HG02973 (cell line): ENCODE measurements around the gene NPAT.
"Not testable (repeated sequence)": the region's sequence is repeated elsewhere in the genome, so short reads cannot be mapped to it uniquely, and the experiment has no call there.

ENCODE experiments used
- ATAC-seq: cut with Tn5 transposase; IDR thresholded peaks from one replicate; pipeline ENCODE4 v1.9.1; 2021; ENCODE audit warnings: moderate library complexity; ENCODE audit not compliant: unreplicated experiment

NPAT gene

GRCh38 chr11:108220721-108221336 lies 1.6 kb downstream of the NPAT start:
- ATAC-seq: no peak

- no peak for ATAC-seq
Observed at GRCh38 chr11:108218912-108219783, 3.3 kb downstream of the NPAT start.

DNA sequence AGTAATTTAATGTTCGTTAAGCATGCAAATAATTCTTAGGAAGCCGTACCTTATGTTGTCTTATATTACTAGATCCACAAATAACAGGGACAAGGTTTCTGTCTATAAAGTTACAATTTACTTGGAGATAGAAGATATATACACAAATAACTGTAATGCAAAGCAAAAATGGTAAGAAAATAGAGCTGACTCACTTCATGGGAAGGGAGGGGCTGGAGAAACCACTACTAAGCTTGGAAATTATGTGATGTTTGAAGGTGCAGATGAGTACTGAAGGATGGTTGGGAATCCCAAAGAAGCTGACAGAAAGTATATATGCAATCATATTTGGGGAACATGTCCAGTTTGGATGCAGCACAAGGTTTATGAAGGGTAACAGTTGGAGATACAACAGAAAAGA lies 4.0 kb downstream of the NPAT start:
- ATAC-seq: no peak

- no peak for ATAC-seq
Observed at GRCh38 chr11:108216988-108217387, 5.5 kb downstream of the NPAT start.

DNA sequence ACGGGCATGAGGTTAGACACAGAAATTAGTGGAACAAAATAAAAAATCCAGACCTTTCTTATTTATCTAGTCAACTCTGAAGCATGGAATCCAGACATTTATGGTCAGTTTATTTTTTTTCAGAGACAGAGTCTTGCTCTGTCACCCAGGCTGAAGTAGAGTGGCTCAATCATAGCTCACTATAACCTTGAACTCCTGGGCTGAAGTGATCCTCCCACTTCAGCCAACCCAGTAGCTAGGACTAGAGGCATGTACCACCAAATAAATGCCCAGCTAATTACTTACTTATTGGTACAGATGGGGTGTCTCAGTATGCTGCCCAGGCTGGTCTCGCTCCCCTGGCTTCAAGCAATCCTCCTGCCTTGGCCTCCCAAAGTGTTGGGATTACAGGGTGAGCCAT lies 8.7 kb downstream of the NPAT start:
- ATAC-seq: no peak

GRCh38 chr11:108210441-108210840 lies 12.0 kb downstream of the NPAT start:
- ATAC-seq: no peak

GRCh38 chr11:108207683-108208060 lies 14.8 kb downstream of the NPAT start:
- ATAC-seq: no peak

DNA sequence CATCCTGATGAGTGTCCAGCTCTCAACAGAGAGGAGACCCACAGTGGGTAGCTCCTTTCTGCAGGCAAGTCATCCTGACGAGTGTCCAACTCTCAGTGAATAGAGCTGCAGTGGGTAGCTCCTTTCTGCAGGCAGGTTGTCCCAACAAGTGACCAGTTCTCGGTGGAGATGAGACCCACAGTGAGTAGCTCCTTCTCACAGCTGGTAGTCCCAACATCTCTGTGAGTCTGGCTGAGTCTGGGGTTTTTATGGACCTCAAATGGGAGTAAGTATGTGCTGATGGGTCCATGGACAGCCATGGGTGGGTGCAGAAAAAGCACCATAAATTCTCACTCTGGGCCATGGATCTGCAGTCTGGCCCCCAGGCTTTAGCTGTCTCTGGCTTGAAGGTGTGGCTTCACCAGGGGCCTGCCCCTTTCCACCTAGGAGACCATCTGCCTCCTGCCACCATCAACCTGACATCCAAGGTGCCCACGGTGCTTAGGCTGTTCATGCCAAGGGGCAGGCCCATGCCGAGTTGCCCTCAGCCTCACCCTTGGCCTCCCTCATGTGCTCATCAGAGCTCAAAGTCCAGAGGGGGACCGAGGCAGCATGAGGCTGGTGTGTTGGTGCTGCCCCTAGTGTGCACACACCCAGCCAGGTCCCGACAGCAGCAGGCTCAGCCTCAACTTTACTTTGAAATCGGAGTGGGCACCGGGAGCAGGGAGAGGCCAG lies 15.3 kb downstream of the NPAT start:
- no peak for ATAC-seq

DNA sequence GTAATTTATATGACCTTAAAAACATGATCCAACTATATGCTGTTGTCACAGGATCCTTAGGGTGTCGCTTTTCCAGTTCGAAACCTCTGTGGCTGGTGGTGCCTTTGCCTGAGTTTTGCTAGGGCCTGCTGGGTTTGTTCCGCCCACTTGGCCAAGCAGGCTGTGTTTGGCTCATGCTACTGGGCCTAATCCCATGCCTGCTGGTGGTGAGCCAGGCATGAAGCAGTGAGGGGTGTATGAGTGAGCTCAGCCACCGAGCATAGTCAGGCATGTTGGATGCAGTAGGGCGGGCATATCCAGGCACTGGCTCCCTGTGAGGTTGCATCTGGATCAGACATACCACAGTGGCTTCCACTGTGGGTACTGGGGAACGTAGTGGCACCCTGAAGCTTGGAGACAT lies 16.3 kb downstream of the NPAT start:
- no peak for ATAC-seq

DNA sequence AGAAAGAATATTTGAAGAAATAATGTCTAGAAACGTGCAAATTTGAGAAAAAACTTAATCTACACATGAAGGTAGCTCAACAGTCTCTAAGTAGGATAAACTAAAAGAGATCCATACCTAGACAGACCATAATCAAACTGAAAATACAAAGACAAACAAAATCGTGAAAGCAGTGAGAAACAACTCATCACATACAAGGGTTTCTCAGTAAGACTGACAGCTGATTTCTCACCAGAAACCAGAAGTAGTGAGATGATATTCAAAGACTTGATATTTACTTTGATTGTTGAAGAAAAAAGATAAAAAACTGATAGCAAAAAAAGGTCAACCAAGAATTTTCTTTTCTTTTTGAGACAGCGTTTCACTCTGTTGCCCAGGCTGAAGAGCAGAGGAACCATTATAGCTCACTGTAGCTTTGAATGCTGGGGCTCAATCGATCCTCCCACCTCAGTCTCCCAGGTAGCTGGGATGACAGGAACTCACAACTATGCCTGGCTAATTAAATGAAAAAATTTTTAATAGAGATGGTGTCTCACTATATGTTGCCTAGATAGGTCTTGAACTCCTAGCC lies 17.4 kb downstream of the NPAT start:
- ATAC-seq: no peak

DNA sequence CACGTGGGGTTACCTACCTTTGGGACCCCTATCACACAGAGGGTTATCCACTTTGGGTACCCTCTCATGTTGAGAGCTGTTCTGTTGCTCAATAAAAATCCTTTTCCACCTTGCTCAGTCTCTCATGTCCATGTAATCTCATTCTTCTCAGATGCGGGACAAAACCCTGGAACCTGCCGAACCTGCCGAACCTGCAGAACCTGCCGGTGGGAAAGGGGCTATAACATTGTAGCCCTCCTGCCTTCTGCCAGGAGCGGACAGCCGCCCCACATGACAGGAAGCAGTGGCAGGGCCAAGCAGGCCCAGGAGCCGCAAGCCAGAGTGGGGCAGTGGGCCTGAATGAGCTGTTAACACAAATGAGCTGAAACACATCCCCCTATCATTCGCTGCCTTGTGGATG lies 18.1 kb downstream of the NPAT start:
- no peak for ATAC-seq

DNA sequence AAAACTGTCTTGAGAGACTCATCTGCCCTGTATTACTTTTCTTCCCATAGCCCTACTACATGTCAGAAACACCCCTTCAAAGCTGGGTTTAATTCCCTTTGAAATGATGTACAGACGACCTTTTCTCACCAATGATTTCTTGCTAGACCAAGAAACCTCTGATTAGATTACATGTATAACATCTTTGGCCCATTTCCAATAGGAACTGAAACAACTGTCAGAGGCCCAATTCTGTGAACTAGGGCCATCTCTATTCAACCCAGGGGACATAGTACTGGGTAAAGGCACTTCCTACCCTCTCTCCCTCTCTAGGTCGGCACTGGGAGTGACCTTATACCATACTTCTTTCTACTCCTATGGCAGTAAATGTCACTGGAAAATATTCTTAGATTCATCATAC lies 19.4 kb downstream of the NPAT start:
- ATAC-seq: no peak

- ATAC-seq: peak; percentile 69
Observed at GRCh38 chr11:108199446-108200321, 22.8 kb downstream of the NPAT start.

- ATAC-seq: no peak
Observed at GRCh38 chr11:108198833-108199232, 23.6 kb downstream of the NPAT start.

GRCh38 chr11:108197351-108197750 lies 25.1 kb downstream of the NPAT start:
- ATAC-seq: no peak

GRCh38 chr11:108196901-108197300 lies 25.5 kb downstream of the NPAT start:
- no peak for ATAC-seq

- ATAC-seq: no peak
Observed at GRCh38 chr11:108193725-108194124, 28.7 kb downstream of the NPAT start.

DNA sequence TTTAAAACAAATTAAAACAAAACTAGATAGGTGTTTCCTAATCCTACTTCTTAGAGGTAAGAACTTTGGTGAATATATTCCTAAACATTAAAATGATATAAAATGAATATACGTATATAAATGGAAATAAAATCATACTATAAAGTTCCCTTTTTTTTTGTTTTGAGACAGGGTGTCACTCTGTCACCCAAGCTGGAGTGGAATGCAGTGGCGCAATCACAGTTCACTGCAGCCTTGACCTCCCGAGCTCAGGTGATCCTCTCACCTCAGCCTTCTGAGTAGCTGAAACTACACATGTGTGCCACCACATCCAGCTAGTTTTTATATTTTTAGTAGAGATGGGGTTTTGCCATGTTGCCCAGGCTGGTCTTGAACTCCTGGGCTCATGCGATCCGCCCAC lies 44.9 kb downstream of the NPAT start:
- ATAC-seq: no peak

- ATAC-seq: no peak
Observed at GRCh38 chr11:108170184-108170583, 52.3 kb downstream of the NPAT start.

DNA sequence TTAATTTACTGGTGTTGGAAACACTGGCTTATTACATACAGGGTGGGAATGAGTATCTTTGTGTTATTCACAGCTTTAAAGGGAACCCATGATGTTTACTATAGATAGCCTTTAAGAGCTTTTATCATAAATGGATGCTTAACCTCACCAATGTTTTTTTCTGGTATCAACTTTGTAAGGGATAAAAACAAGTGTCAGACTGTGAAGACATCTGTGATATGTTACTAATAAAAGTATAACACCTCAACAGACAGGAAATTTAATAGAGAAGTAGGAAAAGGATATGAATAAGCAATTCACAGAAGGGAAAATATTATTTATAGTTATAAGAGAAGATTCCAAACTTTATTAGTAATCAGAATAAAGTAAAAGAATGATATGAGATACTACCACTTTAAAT lies 54.8 kb downstream of the NPAT start:
- no peak for ATAC-seq

DNA sequence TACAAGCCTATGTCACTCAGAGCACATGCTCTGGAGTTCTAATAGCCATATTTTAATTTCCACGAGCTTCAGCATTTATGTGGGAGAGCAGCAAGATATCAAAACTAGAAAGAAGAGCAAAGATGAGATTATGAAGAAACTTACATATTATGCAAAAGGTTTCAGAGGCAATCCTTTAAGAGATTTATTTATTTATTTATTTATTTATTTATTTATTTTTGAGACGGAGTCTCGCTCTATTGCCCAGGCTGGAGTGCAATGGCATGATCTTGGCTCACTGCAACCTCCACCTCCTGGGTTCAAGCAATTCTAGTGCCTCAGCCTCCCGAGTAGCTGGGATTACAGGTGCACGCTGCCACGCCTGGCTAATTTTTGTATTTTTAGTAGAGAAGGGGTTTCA lies 59.6 kb downstream of the NPAT start:
- not testable (repeated sequence) for ATAC-seq
